SK-N-SH treated with all-trans-retinoic acid at 6 μM for 48 hours (cell line): Measurements from ENCODE around the gene CEP131.
"Not testable (repeated sequence)": the region's sequence is repeated elsewhere in the genome, so short reads cannot be mapped to it uniquely, and the experiment has no call there.

ENCODE experiments used
- RARB ChIP-seq: fragments of 250-450 bp; sonication (Bioruptor Pico); IDR thresholded peaks from 2 replicates; pipeline ENCODE4 v1.8.0; 2021; ENCODE audit warnings: mild to moderate bottlenecking, moderate library complexity
- ZNF70 ChIP-seq: fragments of 450-650 bp; formaldehyde crosslinking; IDR thresholded peaks from 2 replicates; pipeline ENCODE4 v1.5.0; 2020; ENCODE audit warnings: mild to moderate bottlenecking, moderate library complexity

- not testable (repeated sequence) for TF ChIP-seq RARB, ZNF70 (CRISPR knock-in tag)
Measured at GRCh38 chr17:81146208-81146607, 76.6 kb downstream of the CEP131 start.
